ENCODE measurements around the gene TXNIP. TPM values are rescaled to one million over a fixed set of nuclear protein-coding genes. Genes with fewer than 3 reads are reported as not detected.

The TXNIP gene
- total RNA-seq, 1 donor from 2014 or later = 446 TPM

Other genes with a start within 250 kb of the TXNIP start
- 14.2 TPM for gene RNF115, start 172.5 kb downstream of the TXNIP start, total RNA-seq
- 22.4 TPM for gene POLR3C, start 172.4 kb downstream of the TXNIP start, total RNA-seq
- gene NUDT17, start 150.9 kb downstream of the TXNIP start, total RNA-seq = 3.1 TPM
- 36.5 TPM for gene PIAS3, start 137.5 kb downstream of the TXNIP start, total RNA-seq
- gene ANKRD35, start 110.7 kb downstream of the TXNIP start, total RNA-seq = 2.7 TPM
- 3.2 TPM for gene ITGA10, start 86.5 kb downstream of the TXNIP start, total RNA-seq
- 35.1 TPM for gene PEX11B, start 77.9 kb downstream of the TXNIP start, total RNA-seq
- 99.8 TPM for gene RBM8A, start 69.1 kb downstream of the TXNIP start, total RNA-seq
- gene LIX1L, start 38.6 kb downstream of the TXNIP start, total RNA-seq = 42.9 TPM
- 3.4 TPM for gene ANKRD34A, start 32.0 kb downstream of the TXNIP start, total RNA-seq
- 28.3 TPM for gene POLR3GL, start 31.9 kb downstream of the TXNIP start, total RNA-seq
- 0.40 TPM for gene HJV, start 25.2 kb upstream of the TXNIP start, total RNA-seq
- gene NBPF10, start 148.2 kb upstream of the TXNIP start, total RNA-seq = 3.9 TPM
- 40.9 TPM for gene NOTCH2NLA, start 232.4 kb upstream of the TXNIP start, total RNA-seq

Measured in mucosa of gallbladder (tissue), 1 donor.